Skin epidermis (tissue), 12 donors: ENCODE data around the gene FAM107B.
"Not testable (repeated sequence)": the region's sequence is repeated elsewhere in the genome, so short reads cannot be mapped to it uniquely, and the experiment has no call there.

Experiments used
- H3K27ac ChIP-seq, 21 experiments: fragments of 200-600 bp; sonication (generic) in 11 of 21; one replicate each; pipeline ENCODE4 v1.5.0; 2020; ENCODE audit warnings: mild to moderate bottlenecking in 3 of 21, inconsistent platforms in 2 of 21, moderate library complexity in 2 of 21
- H3K4me3 ChIP-seq, 7 experiments: fragments of 200-600 bp; sonication (generic) in 2 of 7; one replicate each; pipeline ENCODE4 v1.5.0; 2020; ENCODE audit warnings: inconsistent platforms in 2 of 7, mild to moderate bottlenecking in 2 of 7, moderate library complexity in 1 of 7

FAM107B gene

GRCh38 chr10:14698829-14699170 is 75.9 kb downstream of the FAM107B start:
- no peak overlapping the region for H3K4me3 ChIP-seq
- H3K27ac ChIP-seq = peak overlapping the region in 1 of 21 experiments; percentile 61

- H3K4me3 ChIP-seq = no peak overlapping the region
- peak overlapping the region in 2 of 21 experiments; percentile 33 to 61 for H3K27ac ChIP-seq
Measured at GRCh38 chr10:14698111-14698828, 76.4 kb downstream of the FAM107B start.

- Histone ChIP-seq H3K27ac (peak overlapping the region in 2 of 21 experiments; percentile 51 to 61), H3K4me3 (no peak overlapping the region)
Measured at GRCh38 chr10:14697281-14697680, 77.4 kb downstream of the FAM107B start.

- H3K27ac ChIP-seq = peak overlapping the region in 1 of 21 experiments; percentile 51
- H3K4me3 ChIP-seq = no peak overlapping the region
Measured at GRCh38 chr10:14696821-14697220, 77.9 kb downstream of the FAM107B start.

GRCh38 chr10:14695847-14696480 is 78.7 kb downstream of the FAM107B start:
- no peak overlapping the region for H3K4me3 ChIP-seq
- H3K27ac ChIP-seq = no peak overlapping the region

GRCh38 chr10:14693891-14694290 is 80.8 kb downstream of the FAM107B start:
- no peak overlapping the region for H3K27ac ChIP-seq

GRCh38 chr10:14692344-14693076 is 82.2 kb downstream of the FAM107B start:
- no peak overlapping the region for H3K27ac ChIP-seq
- no peak overlapping the region for H3K4me3 ChIP-seq

More at GRCh38 chr10:14693891-14694290, 80.8 kb downstream of the FAM107B start:
- no peak overlapping the region for H3K4me3 ChIP-seq

GRCh38 chr10:14691359-14691758 is 83.3 kb downstream of the FAM107B start:
- H3K4me3 ChIP-seq = no peak overlapping the region
- H3K27ac ChIP-seq = no peak overlapping the region

- peak overlapping the region in 2 of 21 experiments; percentile 20 to 40 for H3K27ac ChIP-seq
- no peak overlapping the region for H3K4me3 ChIP-seq
Measured at GRCh38 chr10:14688606-14689005, 86.1 kb downstream of the FAM107B start.

- H3K27ac ChIP-seq = peak overlapping the region in 2 of 21 experiments; percentile 20 to 40
Measured at GRCh38 chr10:14688189-14688588, 86.5 kb downstream of the FAM107B start.

GRCh38 chr10:14687340-14687739 is 87.4 kb downstream of the FAM107B start:
- Histone ChIP-seq H3K27ac (no peak overlapping the region), H3K4me3 (no peak overlapping the region)

More at GRCh38 chr10:14688189-14688588, 86.5 kb downstream of the FAM107B start:
- H3K4me3 ChIP-seq = not testable (repeated sequence)

GRCh38 chr10:14686356-14686755 is 88.3 kb downstream of the FAM107B start:
- H3K4me3 ChIP-seq = no peak overlapping the region
- H3K27ac ChIP-seq = no peak overlapping the region

- no peak overlapping the region for H3K4me3 ChIP-seq
Measured at GRCh38 chr10:14684354-14684753, 90.3 kb downstream of the FAM107B start.

GRCh38 chr10:14683256-14683655 is 91.4 kb downstream of the FAM107B start:
- Histone ChIP-seq H3K27ac (peak overlapping the region in 1 of 21 experiments; percentile 59), H3K4me3 (no peak overlapping the region)

More at GRCh38 chr10:14684354-14684753, 90.3 kb downstream of the FAM107B start:
- peak overlapping the region in 1 of 21 experiments; percentile 32 for H3K27ac ChIP-seq

GRCh38 chr10:14681802-14682201 is 92.9 kb downstream of the FAM107B start:
- no peak overlapping the region for H3K27ac ChIP-seq
- H3K4me3 ChIP-seq = no peak overlapping the region

GRCh38 chr10:14681305-14681704 is 93.4 kb downstream of the FAM107B start:
- no peak overlapping the region for H3K27ac ChIP-seq

GRCh38 chr10:14678637-14679036 is 96.1 kb downstream of the FAM107B start:
- H3K4me3 ChIP-seq = no peak overlapping the region
- H3K27ac ChIP-seq = no peak overlapping the region

More at GRCh38 chr10:14681305-14681704, 93.4 kb downstream of the FAM107B start:
- no peak overlapping the region for H3K4me3 ChIP-seq

GRCh38 chr10:14676732-14677131 is 98.0 kb downstream of the FAM107B start:
- Histone ChIP-seq H3K4me3 (no peak overlapping the region), H3K27ac (no peak overlapping the region)

- Histone ChIP-seq H3K27ac (peak overlapping the region in 1 of 21 experiments; percentile 20), H3K4me3 (no peak overlapping the region)
Measured at GRCh38 chr10:14674376-14675050, 100.2 kb downstream of the FAM107B start.
